ENCODE results near the gene FOXF2. TPM values are rescaled to one million over a fixed set of nuclear protein-coding genes. Genes with fewer than 3 reads are reported as not detected.
A peak's percentile ranks its signal among the peaks of the same experiment; 100 is the strongest.

FOXF2 gene
- total RNA-seq, 1 donor from 2014 or later: 15.7 TPM

GRCh38 chr6:1386038-1386709, 3.2 kb upstream of the FOXF2 start:
- no peak for TF ChIP-seq CTCF (IDR thresholded peaks at IDR 0.05)
- H3K4me1 ChIP-seq: peaks cover 13% of the 10 kb centered on the region
- DNase-seq (no peak), ATAC-seq (no peak)
- H3K4me3 ChIP-seq: no peak overlapping the region
- H3K27me3 ChIP-seq: peaks cover 93% of the 10 kb centered on the region
- intact Hi-C loops (cut with DNase I): loop anchor here (10.0 kb wide), 2 partner anchors 71 to 591 kb away; partner anchors contain the start of gene FOXQ1
- H3K36me3 ChIP-seq: no peaks in the 10 kb centered on the region
- no peaks in the 10 kb centered on the region for H3K9me3 ChIP-seq
- no peak overlapping the region for H3K27ac ChIP-seq

- H3K27ac ChIP-seq: peak overlapping the region; percentile 71
- peaks cover 9% of the 10 kb centered on the region for H3K4me1 ChIP-seq
- TF ChIP-seq CTCF (IDR thresholded peaks at IDR 0.05): no peak
- no peaks in the 10 kb centered on the region for H3K36me3 ChIP-seq
- intact Hi-C loops (cut with DNase I): loop anchor here (10.0 kb wide), 2 partner anchors 73 to 593 kb away; partner anchors contain the start of gene FOXQ1
- H3K9me3 ChIP-seq: no peaks in the 10 kb centered on the region
- DNase-seq (no peak), ATAC-seq (no peak)
- peaks cover 90% of the 10 kb centered on the region for H3K27me3 ChIP-seq
- peak overlapping the region; percentile 40 for H3K4me3 ChIP-seq
Measured at GRCh38 chr6:1387538-1387875, 1.9 kb upstream of the FOXF2 start.

- no peaks in the 10 kb centered on the region for H3K9me3 ChIP-seq
- H3K4me3 ChIP-seq: peak overlapping the region; percentile 40
- no peak for TF ChIP-seq CTCF (IDR thresholded peaks at IDR 0.05)
- peak overlapping the region; percentile 71 for H3K27ac ChIP-seq
- DNase-seq: no peak
- peaks cover 90% of the 10 kb centered on the region for H3K27me3 ChIP-seq
- no peaks in the 10 kb centered on the region for H3K36me3 ChIP-seq
- H3K4me1 ChIP-seq: peaks cover 9% of the 10 kb centered on the region
- no peak for ATAC-seq
- intact Hi-C loops (cut with DNase I): loop anchor here (10.0 kb wide), 2 partner anchors 73 to 593 kb away; partner anchors contain the start of gene FOXQ1
Measured at GRCh38 chr6:1387876-1388629, 1.3 kb upstream of the FOXF2 start.

- ATAC-seq (no peak), DNase-seq (no peak)
- intact Hi-C loops (cut with DNase I): loop anchor here (10.0 kb wide), 2 partner anchors 74 to 594 kb away; partner anchors contain the start of gene FOXQ1
- H3K9me3 ChIP-seq: no peaks in the 10 kb centered on the region
- no peaks in the 10 kb centered on the region for H3K36me3 ChIP-seq
- peaks cover 90% of the 10 kb centered on the region for H3K27me3 ChIP-seq
- peak overlapping the region; percentile 40 for H3K4me3 ChIP-seq
- H3K4me1 ChIP-seq: peaks cover 5% of the 10 kb centered on the region
- TF ChIP-seq CTCF (IDR thresholded peaks at IDR 0.05): no peak
- H3K27ac ChIP-seq: peak overlapping the region; percentile 71
Measured at GRCh38 chr6:1388630-1389368, 577 bp upstream of the FOXF2 start.

GRCh38 chr6:1390133-1390945, 963 bp downstream of the FOXF2 start:
- H3K9me3 ChIP-seq: no peaks in the 10 kb centered on the region
- TF ChIP-seq CTCF (IDR thresholded peaks at IDR 0.05): no peak
- intact Hi-C loops (cut with DNase I): no loop called here
- peaks cover 90% of the 10 kb centered on the region for H3K27me3 ChIP-seq
- H3K4me1 ChIP-seq: no peaks in the 10 kb centered on the region
- peak overlapping the region; percentile 52 for H3K4me3 ChIP-seq
- ATAC-seq: peak; percentile 12
- H3K27ac ChIP-seq: peak overlapping the region; percentile 63
- H3K36me3 ChIP-seq: no peaks in the 10 kb centered on the region
- peak; percentile 69 for DNase-seq

All from upper lobe of right lung (tissue), 1 donor.